Measurements from ENCODE around the gene LYRM2. TPM values are rescaled to one million over a fixed set of nuclear protein-coding genes. Genes with fewer than 3 reads are reported as not detected.

The LYRM2 gene
- total RNA-seq, 2 donors from 2014 or later = 18.9 to 34.7 TPM

- no peak overlapping the region for H3K4me3 ChIP-seq
- no peaks in the 10 kb centered on the region for H3K36me3 ChIP-seq
- H3K27me3 ChIP-seq = no peaks in the 10 kb centered on the region
- no peak for DNase-seq (ENCODE audit: low spot score)
- no peak for TF ChIP-seq CTCF (IDR thresholded peaks at IDR 0.05)
- no peaks in the 10 kb centered on the region for H3K9me3 ChIP-seq
- H3K4me1 ChIP-seq = no peaks in the 10 kb centered on the region
- H3K27ac ChIP-seq = no peak overlapping the region
Measured at GRCh38 chr6:89582669-89583325, 55.8 kb downstream of the LYRM2 start.

GRCh38 chr6:89581689-89582088 is 56.9 kb downstream of the LYRM2 start:
- H3K9me3 ChIP-seq = no peaks in the 10 kb centered on the region
- no peaks in the 10 kb centered on the region for H3K4me1 ChIP-seq
- TF ChIP-seq CTCF (IDR thresholded peaks at IDR 0.05) = no peak
- no peak for DNase-seq (ENCODE audit: low spot score)
- no peak overlapping the region for H3K4me3 ChIP-seq
- H3K27ac ChIP-seq = no peak overlapping the region
- H3K36me3 ChIP-seq = no peaks in the 10 kb centered on the region
- no peaks in the 10 kb centered on the region for H3K27me3 ChIP-seq

GRCh38 chr6:89580997-89581666 is 57.4 kb downstream of the LYRM2 start:
- Histone ChIP-seq H3K27ac (no peak overlapping the region), H3K4me3 (no peak overlapping the region), H3K36me3 (no peaks in the 10 kb centered on the region), H3K27me3 (no peaks in the 10 kb centered on the region), H3K9me3 (no peaks in the 10 kb centered on the region), H3K4me1 (no peaks in the 10 kb centered on the region)
- DNase-seq (ENCODE audit: low spot score) = no peak
- no peak for TF ChIP-seq CTCF (IDR thresholded peaks at IDR 0.05)

- H3K27ac ChIP-seq = no peak overlapping the region
- H3K9me3 ChIP-seq = no peaks in the 10 kb centered on the region
- H3K4me1 ChIP-seq = no peaks in the 10 kb centered on the region
- no peak for TF ChIP-seq CTCF (IDR thresholded peaks at IDR 0.05)
- no peak overlapping the region for H3K4me3 ChIP-seq
- DNase-seq (ENCODE audit: low spot score) = no peak
- no peaks in the 10 kb centered on the region for H3K27me3 ChIP-seq
- no peaks in the 10 kb centered on the region for H3K36me3 ChIP-seq
Measured at GRCh38 chr6:89575562-89575960, 63.0 kb downstream of the LYRM2 start.

GRCh38 chr6:89574910-89575561 is 63.5 kb downstream of the LYRM2 start:
- no peak for TF ChIP-seq CTCF (IDR thresholded peaks at IDR 0.05)
- no peaks in the 10 kb centered on the region for H3K36me3 ChIP-seq

More at GRCh38 chr6:89574910-89575561, 63.5 kb downstream of the LYRM2 start:
- Histone ChIP-seq H3K27ac (no peak overlapping the region), H3K27me3 (no peaks in the 10 kb centered on the region), H3K9me3 (no peaks in the 10 kb centered on the region), H3K4me3 (no peak overlapping the region), H3K4me1 (no peaks in the 10 kb centered on the region)
- DNase-seq (ENCODE audit: low spot score) = no peak

Data from right atrium auricular region (tissue), 2 donors.